Tibial nerve (tissue), 4 donors: ENCODE results near the gene NCOA3. TPM values are rescaled to one million over a fixed set of nuclear protein-coding genes. Genes with fewer than 3 reads are reported as not detected.

ENCODE experiments used
- DNase-seq, 2 donors: peaks; one replicate each; pipeline ENCODE4 v3.0.0-alpha.2; 2019; ENCODE audit warnings: low spot score in 2 of 2
- H3K27ac ChIP-seq, 4 donors: fragments of 200-600 bp; sonication (generic) in 3 of 4; one replicate each; pipeline ENCODE4 v1.5.1; 2017 to 2019; ENCODE audit warnings: mild to moderate bottlenecking in 1 of 4
- H3K27me3 ChIP-seq, 2 donors: fragments of 200-600 bp; sonication (generic) in 1 of 2; one replicate each; pipeline versions ENCODE4 v1.5.1 to v1.6.0; 2017 to 2019
- H3K36me3 ChIP-seq, 3 donors: fragments of 200-600 bp; sonication (generic); one replicate each; pipeline ENCODE4 v1.5.1; 2018 to 2019
- H3K4me1 ChIP-seq, 4 donors: fragments of 200-600 bp; sonication (generic) in 3 of 4; one replicate each; pipeline ENCODE4 v1.5.1; 2017 to 2019
- H3K4me3 ChIP-seq, 4 donors: fragments of 200-600 bp; sonication (generic) in 3 of 4; one replicate each; pipeline ENCODE4 v1.5.1; 2017 to 2019; ENCODE audit warnings: mild to moderate bottlenecking in 1 of 4, moderate library complexity in 1 of 4
- H3K9me3 ChIP-seq, 4 donors: fragments of 200-600 bp; sonication (generic) in 3 of 4; one replicate each; pipeline ENCODE4 v1.5.1; 2017 to 2019
- CTCF ChIP-seq, 5 experiments: fragments of 200-600 bp in 3 of 5; fragments of 450-650 bp in 2 of 5; sonication (generic) in 3 of 5; IDR thresholded peaks; one replicate each; pipeline ENCODE4 v1.5.1; 2016 to 2019; ENCODE audit warnings: antibody characterized with exemption in 5 of 5, mild to moderate bottlenecking in 3 of 5, moderate library complexity in 2 of 5
- EP300 ChIP-seq, 2 donors: sonication (generic); formaldehyde crosslinking; IDR thresholded peaks; one replicate each; pipeline ENCODE4 v1.6.1; 2017; ENCODE audit warnings: antibody characterized with exemption in 2 of 2, mild to moderate bottlenecking in 1 of 2
- POLR2A ChIP-seq, 2 donors: fragments of 450-650 bp; IDR thresholded peaks; one replicate each; pipeline ENCODE4 v1.6.1; 2017; ENCODE audit warnings: antibody characterized with exemption in 2 of 2, mild to moderate bottlenecking in 2 of 2, moderate library complexity in 2 of 2
- WGBS, 2 donors: methylation state at CpG; one replicate each; pipeline ENCODE4 v1.1.5; 2018; 5-methylcytosine and 5-hydroxymethylcytosine counted together
- total RNA-seq, 4 donors: library from RNA; depleted of rRNA; stranded (reverse); fragments of >200 nt; gene quantifications; one replicate each; pipeline ENCODE4 v1.1.0, GENCODE V29; 2016

NCOA3 gene
- total RNA-seq, 4 donors from 2014 or later, result 38.0 to 48.9 (median 40.7) TPM

- Histone ChIP-seq H3K27me3 (no peaks in the 10 kb centered on the region), H3K4me1 (peaks cover 0 to 8% (median 3%) of the 10 kb centered on the region in 4 donors), H3K36me3 (peaks cover 0 to 32% (median 5%) of the 10 kb centered on the region in 3 donors), H3K9me3 (no peaks in the 10 kb centered on the region), H3K4me3 (no peak overlapping the region), H3K27ac (peak overlapping the region in 1 of 4 donors; percentile 20)
- WGBS, 2 donors, result 39 to 44% methylated on average over 8 of the region's 8 CpGs
- TF ChIP-seq CTCF (IDR thresholded peaks at IDR 0.05), result peak; percentile 72 to 90 (median 76)
- TF ChIP-seq POLR2A (IDR thresholded peaks at IDR 0.05), result no peak
- peak in 1 of 2 donors; percentile 34 for DNase-seq
Observed at GRCh38 chr20:47620808-47621805, 119.4 kb downstream of the NCOA3 start.

GRCh38 chr20:47622118-47622665 lies 120.5 kb downstream of the NCOA3 start:
- H3K4me3 ChIP-seq, result no peak overlapping the region
- 90 to 92% methylated on average over 9 of the region's 9 CpGs for WGBS, 2 donors
- peaks cover 0 to 37% (median 5%) of the 10 kb centered on the region in 3 donors for H3K36me3 ChIP-seq
- peaks cover 0 to 8% (median 3%) of the 10 kb centered on the region in 4 donors for H3K4me1 ChIP-seq
- no peaks in the 10 kb centered on the region for H3K9me3 ChIP-seq
- TF ChIP-seq CTCF (IDR thresholded peaks at IDR 0.05) (no peak), POLR2A (IDR thresholded peaks at IDR 0.05) (no peak), EP300 (IDR thresholded peaks at IDR 0.05) (no peak)
- H3K27ac ChIP-seq, result no peak overlapping the region
- H3K27me3 ChIP-seq, result no peaks in the 10 kb centered on the region
- no peak for DNase-seq

GRCh38 chr20:47623206-47623605 lies 121.5 kb downstream of the NCOA3 start:
- no peak for DNase-seq
- H3K36me3 ChIP-seq, result peaks cover 0 to 45% (median 5%) of the 10 kb centered on the region in 3 donors
- WGBS, 2 donors, result 71 to 75% methylated on average over 2 of the region's 2 CpGs

GRCh38 chr20:47627540-47627939 lies 125.9 kb downstream of the NCOA3 start:
- no peaks in the 10 kb centered on the region for H3K27me3 ChIP-seq
- H3K4me3 ChIP-seq, result no peak overlapping the region
- no peak overlapping the region for H3K27ac ChIP-seq
- H3K36me3 ChIP-seq, result peaks cover 0 to 76% (median 11%) of the 10 kb centered on the region in 3 donors
- no peak for DNase-seq
- 64 to 66% methylated on average over 4 of the region's 4 CpGs for WGBS, 2 donors
- no peaks in the 10 kb centered on the region for H3K4me1 ChIP-seq
- H3K9me3 ChIP-seq, result no peaks in the 10 kb centered on the region
- TF ChIP-seq EP300 (IDR thresholded peaks at IDR 0.05) (no peak), POLR2A (IDR thresholded peaks at IDR 0.05) (no peak), CTCF (IDR thresholded peaks at IDR 0.05) (no peak)

More at GRCh38 chr20:47623206-47623605, 121.5 kb downstream of the NCOA3 start:
- Histone ChIP-seq H3K27ac (no peak overlapping the region), H3K4me3 (no peak overlapping the region), H3K4me1 (peaks cover 0 to 8% (median 3%) of the 10 kb centered on the region in 4 donors), H3K27me3 (no peaks in the 10 kb centered on the region), H3K9me3 (no peaks in the 10 kb centered on the region)
- TF ChIP-seq EP300 (IDR thresholded peaks at IDR 0.05), result no peak
- no peak for TF ChIP-seq POLR2A (IDR thresholded peaks at IDR 0.05)

- TF ChIP-seq CTCF (IDR thresholded peaks at IDR 0.05), result no peak
- TF ChIP-seq POLR2A (IDR thresholded peaks at IDR 0.05), result no peak
- TF ChIP-seq EP300 (IDR thresholded peaks at IDR 0.05), result no peak
- no peak overlapping the region for H3K27ac ChIP-seq
- no peak for DNase-seq
- no peaks in the 10 kb centered on the region for H3K9me3 ChIP-seq
- H3K36me3 ChIP-seq, result peaks cover 0 to 71% (median 6%) of the 10 kb centered on the region in 3 donors
- no peak overlapping the region for H3K4me3 ChIP-seq
- 82 to 89% methylated on average over 2 of the region's 2 CpGs for WGBS, 2 donors
- no peaks in the 10 kb centered on the region for H3K4me1 ChIP-seq
- no peaks in the 10 kb centered on the region for H3K27me3 ChIP-seq
Observed at GRCh38 chr20:47629907-47630306, 128.2 kb downstream of the NCOA3 start.
